GM18502 (cell line): ENCODE data around the gene WWOX.

Experiments
- ATAC-seq: cut with Tn5 transposase; IDR thresholded peaks from one replicate; pipeline ENCODE4 v1.9.1; 2021; ENCODE audit warnings: mild to moderate bottlenecking; ENCODE audit not compliant: unreplicated experiment, poor library complexity

Gene WWOX

GRCh38 chr16:78416400-78416799 lies 316.9 kb downstream of the WWOX start:
- ATAC-seq, result no peak

- ATAC-seq, result no peak
Observed at GRCh38 chr16:78421181-78421708, 321.8 kb downstream of the WWOX start.

- ATAC-seq, result no peak
Observed at GRCh38 chr16:78425281-78425680, 325.8 kb downstream of the WWOX start.

GRCh38 chr16:78425891-78426510 lies 326.5 kb downstream of the WWOX start:
- no peak for ATAC-seq

- ATAC-seq, result no peak
Observed at GRCh38 chr16:78428193-78428592, 328.7 kb downstream of the WWOX start.

- ATAC-seq, result no peak
Observed at GRCh38 chr16:78430281-78430680, 330.8 kb downstream of the WWOX start.

GRCh38 chr16:78431004-78431670 lies 331.7 kb downstream of the WWOX start:
- ATAC-seq, result no peak

GRCh38 chr16:78431701-78432100 lies 332.2 kb downstream of the WWOX start:
- ATAC-seq, result no peak

- ATAC-seq, result no peak
Observed at GRCh38 chr16:78432451-78432850, 333.0 kb downstream of the WWOX start.

- ATAC-seq, result no peak
Observed at GRCh38 chr16:78433116-78433515, 333.7 kb downstream of the WWOX start.

- no peak for ATAC-seq
Observed at GRCh38 chr16:78434401-78434800, 334.9 kb downstream of the WWOX start.

- no peak for ATAC-seq
Observed at GRCh38 chr16:78435260-78435659, 335.8 kb downstream of the WWOX start.

GRCh38 chr16:78436023-78436422 lies 336.6 kb downstream of the WWOX start:
- no peak for ATAC-seq

GRCh38 chr16:78436846-78437245 lies 337.4 kb downstream of the WWOX start:
- ATAC-seq, result no peak

GRCh38 chr16:78437352-78437968 lies 338.0 kb downstream of the WWOX start:
- no peak for ATAC-seq

- no peak for ATAC-seq
Observed at GRCh38 chr16:78438219-78438618, 338.8 kb downstream of the WWOX start.

GRCh38 chr16:78438632-78439031 lies 339.2 kb downstream of the WWOX start:
- no peak for ATAC-seq

- ATAC-seq, result no peak
Observed at GRCh38 chr16:78439646-78440045, 340.2 kb downstream of the WWOX start.

- no peak for ATAC-seq
Observed at GRCh38 chr16:78441298-78441697, 341.8 kb downstream of the WWOX start.

- ATAC-seq, result no peak
Observed at GRCh38 chr16:78443542-78444364, 344.3 kb downstream of the WWOX start.

- no peak for ATAC-seq
Observed at GRCh38 chr16:78445818-78446217, 346.4 kb downstream of the WWOX start.
